Parathyroid adenoma (tissue), 2 donors: ENCODE measurements around the gene SLC5A9.

Experiments used
- H2AFZ ChIP-seq: fragments of 300-600 bp; sonication (generic); one replicate; pipeline ENCODE4 v1.7.0; 2017; ENCODE audit warnings: antibody characterized with exemption, mild to moderate bottlenecking
- H3K27ac ChIP-seq: fragments of 300-600 bp; sonication (generic); one replicate; pipeline ENCODE4 v1.7.0; 2017
- H3K27me3 ChIP-seq: fragments of 300-600 bp; sonication (generic); one replicate; pipeline ENCODE4 v1.7.0; 2017; ENCODE audit warnings: low read length; ENCODE audit not compliant: control insufficient read depth, insufficient read depth
- H3K36me3 ChIP-seq: fragments of 300-600 bp; sonication (generic); one replicate; pipeline ENCODE4 v1.7.0; 2017; ENCODE audit warnings: low read length; ENCODE audit not compliant: control insufficient read depth, insufficient read depth
- H3K4me1 ChIP-seq: fragments of 300-600 bp; sonication (generic); one replicate; pipeline ENCODE4 v1.7.0; 2017; ENCODE audit warnings: control low read depth
- H3K4me2 ChIP-seq: fragments of 300-600 bp; sonication (generic); one replicate; pipeline ENCODE4 v1.7.0; 2017; ENCODE audit warnings: low read length
- H3K4me3 ChIP-seq: fragments of 300-600 bp; sonication (generic); one replicate; pipeline ENCODE4 v1.7.0; 2017; ENCODE audit warnings: low read depth, low read length
- H3K79me2 ChIP-seq: fragments of 300-600 bp; sonication (generic); one replicate; pipeline ENCODE4 v1.7.0; 2017; ENCODE audit warnings: control low read depth
- H3K9ac ChIP-seq: fragments of 300-600 bp; sonication (generic); one replicate; pipeline ENCODE4 v1.7.0; 2017; ENCODE audit warnings: mild to moderate bottlenecking
- H3K9me3 ChIP-seq: fragments of 300-600 bp; sonication (generic); one replicate; pipeline ENCODE4 v1.7.0; 2017; ENCODE audit warnings: low read length; ENCODE audit not compliant: control insufficient read depth
- TF ChIP-seq, protein P1 (sequence below): fragments of 300-600 bp; sonication (generic); IDR thresholded peaks from one replicate; pipeline ENCODE4 v1.7.0; 2017; ENCODE audit warnings: antibody characterized with exemption, mild to moderate bottlenecking
- donor health status: primary hyperparathyroidism.

The SLC5A9 gene

GRCh38 chr1:48222501-48223242 is at the start of gene SLC5A9:
Gene SLC5A9, plus strand, starts transcription at chr1:48222716. Its CDS starts 21 bp downstream, at chr1:48222737.
- H3K9ac ChIP-seq: no peak within 1 kb of the TSS

GRCh38 chr1:48175116-48175515 is 47.4 kb upstream of the SLC5A9 start:
- H3K27me3 ChIP-seq: no peaks in the 10 kb centered on the region
- no peak overlapping the region for H3K4me3 ChIP-seq
- no peaks in the 10 kb centered on the region for H3K4me1 ChIP-seq
- no peak overlapping the region for H3K9ac ChIP-seq
- H3K79me2 ChIP-seq: no peaks in the 10 kb centered on the region
- H3K9me3 ChIP-seq: no peaks in the 10 kb centered on the region
- H2AFZ ChIP-seq: no peak overlapping the region
- H3K4me2 ChIP-seq: no peak overlapping the region
- H3K27ac ChIP-seq: no peak overlapping the region
- no peaks in the 10 kb centered on the region for H3K36me3 ChIP-seq
- TF ChIP-seq, protein P1, sequence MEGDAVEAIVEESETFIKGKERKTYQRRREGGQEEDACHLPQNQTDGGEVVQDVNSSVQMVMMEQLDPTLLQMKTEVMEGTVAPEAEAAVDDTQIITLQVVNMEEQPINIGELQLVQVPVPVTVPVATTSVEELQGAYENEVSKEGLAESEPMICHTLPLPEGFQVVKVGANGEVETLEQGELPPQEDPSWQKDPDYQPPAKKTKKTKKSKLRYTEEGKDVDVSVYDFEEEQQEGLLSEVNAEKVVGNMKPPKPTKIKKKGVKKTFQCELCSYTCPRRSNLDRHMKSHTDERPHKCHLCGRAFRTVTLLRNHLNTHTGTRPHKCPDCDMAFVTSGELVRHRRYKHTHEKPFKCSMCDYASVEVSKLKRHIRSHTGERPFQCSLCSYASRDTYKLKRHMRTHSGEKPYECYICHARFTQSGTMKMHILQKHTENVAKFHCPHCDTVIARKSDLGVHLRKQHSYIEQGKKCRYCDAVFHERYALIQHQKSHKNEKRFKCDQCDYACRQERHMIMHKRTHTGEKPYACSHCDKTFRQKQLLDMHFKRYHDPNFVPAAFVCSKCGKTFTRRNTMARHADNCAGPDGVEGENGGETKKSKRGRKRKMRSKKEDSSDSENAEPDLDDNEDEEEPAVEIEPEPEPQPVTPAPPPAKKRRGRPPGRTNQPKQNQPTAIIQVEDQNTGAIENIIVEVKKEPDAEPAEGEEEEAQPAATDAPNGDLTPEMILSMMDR: no peak

More at GRCh38 chr1:48222501-48223242, at the start of gene SLC5A9:
- Histone ChIP-seq H2AFZ (no peak within 1 kb of the TSS), H3K4me1 (no peaks in the 10 kb centered on the region), H3K4me2 (no peak within 1 kb of the TSS), H3K27ac (no peak within 1 kb of the TSS), H3K9me3 (no peaks in the 10 kb centered on the region), H3K36me3 (no peaks in the 10 kb centered on the region), H3K79me2 (no peaks in the 10 kb centered on the region), H3K27me3 (no peaks in the 10 kb centered on the region), H3K4me3 (no peak within 1 kb of the TSS)
- TF ChIP-seq, protein P1: no peak

- no peaks in the 10 kb centered on the region for H3K9me3 ChIP-seq
- H3K4me1 ChIP-seq: no peaks in the 10 kb centered on the region
- H3K27ac ChIP-seq: no peak overlapping the region
- H3K79me2 ChIP-seq: no peaks in the 10 kb centered on the region
- H3K9ac ChIP-seq: no peak overlapping the region
- TF ChIP-seq, protein P1: no peak
- H2AFZ ChIP-seq: no peak overlapping the region
- H3K27me3 ChIP-seq: no peaks in the 10 kb centered on the region
- no peak overlapping the region for H3K4me2 ChIP-seq
- H3K4me3 ChIP-seq: no peak overlapping the region
- H3K36me3 ChIP-seq: no peaks in the 10 kb centered on the region
Observed at GRCh38 chr1:48177257-48177656, 45.3 kb upstream of the SLC5A9 start.

DNA sequence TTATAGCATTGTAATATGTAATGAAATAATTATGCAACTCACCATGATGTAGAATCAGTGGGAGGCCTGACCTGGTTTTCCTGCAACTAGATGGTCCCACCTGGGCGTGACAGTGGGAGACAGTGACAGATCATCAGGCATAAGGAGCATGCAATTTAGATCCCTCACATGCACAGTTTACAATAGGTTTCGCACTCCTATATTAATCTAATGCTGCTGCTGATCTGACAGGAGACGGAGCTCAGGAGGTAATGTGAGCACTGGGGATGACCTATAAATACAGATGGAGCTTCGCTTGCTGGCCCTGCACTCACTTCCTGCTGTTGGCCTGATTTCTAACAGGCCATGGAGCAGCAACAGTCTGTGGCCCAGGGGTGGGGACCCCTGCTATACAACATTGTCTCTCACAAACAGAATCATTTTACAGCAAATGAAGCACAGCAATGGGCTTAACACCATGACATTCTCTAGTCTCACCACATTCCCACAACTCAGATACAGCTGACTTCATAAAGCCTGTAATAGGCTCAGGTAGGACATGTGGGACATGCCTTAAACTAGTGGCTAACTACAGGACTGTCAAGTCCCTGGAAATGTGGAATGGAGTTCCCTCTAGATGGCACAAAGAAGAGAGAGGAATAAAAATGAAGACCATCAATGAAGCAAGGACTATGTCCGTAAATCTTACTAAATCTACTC is 40.7 kb upstream of the SLC5A9 start:
- H3K36me3 ChIP-seq: no peaks in the 10 kb centered on the region
- H3K79me2 ChIP-seq: no peaks in the 10 kb centered on the region
- H2AFZ ChIP-seq: no peak overlapping the region
- H3K27ac ChIP-seq: no peak overlapping the region
- H3K4me1 ChIP-seq: no peaks in the 10 kb centered on the region
- H3K4me2 ChIP-seq: no peak overlapping the region
- TF ChIP-seq, protein P1: no peak
- H3K9me3 ChIP-seq: no peaks in the 10 kb centered on the region
- no peak overlapping the region for H3K4me3 ChIP-seq
- H3K27me3 ChIP-seq: no peaks in the 10 kb centered on the region
- no peak overlapping the region for H3K9ac ChIP-seq
